IPS-15b (cell line): ENCODE results near the gene PLCB4.

Experiments used
- H3K27me3 ChIP-seq: one replicate; pipeline ENCODE4 v1.6.1; 2013; ENCODE audit warnings: low read length; ENCODE audit not compliant: control insufficient read depth, insufficient read depth
- H3K36me3 ChIP-seq: one replicate; pipeline ENCODE4 v1.6.1; 2013; ENCODE audit warnings: low read length; ENCODE audit not compliant: control insufficient read depth, insufficient read depth
- H3K4me1 ChIP-seq: one replicate; pipeline ENCODE4 v1.6.1; 2013; ENCODE audit warnings: mild to moderate bottlenecking, low read length; ENCODE audit not compliant: control insufficient read depth, insufficient read depth
- H3K4me3 ChIP-seq: one replicate; pipeline ENCODE4 v1.5.1; 2013; ENCODE audit warnings: low read depth, low read length
- H3K9ac ChIP-seq: one replicate; pipeline ENCODE4 v1.6.1; 2013; ENCODE audit warnings: low read depth, mild to moderate bottlenecking, low read length
- H3K9me3 ChIP-seq: one replicate; pipeline ENCODE4 v1.6.1; 2013; ENCODE audit warnings: mild to moderate bottlenecking, low read length; ENCODE audit not compliant: control insufficient read depth, insufficient read depth

Gene PLCB4

DNA sequence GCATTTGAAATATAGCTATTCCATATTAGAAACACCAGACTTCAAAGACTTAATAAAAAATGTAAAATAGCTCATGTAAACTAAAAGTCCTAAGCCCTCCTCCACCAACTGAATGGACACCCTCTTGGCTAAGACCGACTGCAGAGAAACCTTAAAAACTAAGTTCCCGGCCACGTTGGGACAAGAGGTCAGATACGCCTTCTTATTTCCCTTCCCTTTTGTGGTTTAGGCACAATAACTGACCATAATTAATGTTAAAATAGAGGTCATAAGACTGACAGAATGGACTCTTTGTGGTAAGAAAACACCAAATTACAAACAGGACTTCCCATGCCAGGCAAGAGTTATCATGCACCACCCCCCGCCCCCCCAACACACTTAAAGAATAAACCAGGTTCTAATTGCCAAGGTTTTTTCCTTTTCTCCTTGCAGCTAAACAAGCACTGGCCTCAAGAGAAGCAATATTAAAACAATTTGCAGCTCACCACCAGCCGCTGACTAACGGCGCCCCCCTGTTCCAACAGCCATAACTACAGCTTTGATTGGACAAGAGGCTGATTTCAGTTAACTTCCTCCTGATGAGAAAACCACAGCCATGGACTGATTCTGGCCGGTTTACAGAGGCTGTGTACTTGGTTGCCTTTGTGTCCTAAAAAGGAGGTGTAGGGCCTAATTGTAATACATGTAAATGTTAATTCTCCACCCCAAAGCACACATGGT is 434.8 kb downstream of the PLCB4 start:
- H3K9me3 ChIP-seq: no peaks in the 10 kb centered on the region
- H3K27me3 ChIP-seq: peaks cover 50% of the 10 kb centered on the region
- no peaks in the 10 kb centered on the region for H3K36me3 ChIP-seq
- no peak overlapping the region for H3K4me3 ChIP-seq
- no peaks in the 10 kb centered on the region for H3K4me1 ChIP-seq
- no peak overlapping the region for H3K9ac ChIP-seq

DNA sequence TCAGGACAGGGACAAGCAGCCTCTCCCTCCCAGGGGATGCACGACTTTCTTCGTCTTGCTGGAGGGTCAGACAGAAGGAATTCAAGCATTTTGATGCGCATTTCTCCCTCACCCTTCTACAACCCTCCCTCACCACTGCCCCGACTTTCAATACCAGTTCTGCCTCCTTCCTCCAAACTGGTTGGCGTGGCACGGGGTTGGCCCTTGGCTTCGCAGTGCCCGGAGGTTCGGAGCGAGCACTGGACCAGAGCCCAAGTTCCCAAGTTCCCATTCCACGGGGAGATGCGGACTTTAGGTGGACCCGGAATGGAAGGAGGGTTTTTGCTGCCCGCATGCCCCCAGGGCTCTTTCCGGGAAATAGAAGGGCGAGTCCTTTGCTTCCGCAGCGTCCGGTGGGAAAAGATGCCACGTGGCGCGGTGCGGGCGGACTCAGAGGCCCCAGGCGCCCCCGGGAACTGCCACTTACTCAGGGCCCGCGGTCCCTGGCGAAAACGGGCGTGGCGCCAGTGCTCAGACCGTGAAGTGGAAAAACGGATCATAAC is 437.5 kb downstream of the PLCB4 start:
- H3K27me3 ChIP-seq: peaks cover 77% of the 10 kb centered on the region
- no peak overlapping the region for H3K9ac ChIP-seq
- H3K36me3 ChIP-seq: no peaks in the 10 kb centered on the region
- H3K4me3 ChIP-seq: peak overlapping the region; percentile 38
- H3K9me3 ChIP-seq: no peaks in the 10 kb centered on the region
- no peaks in the 10 kb centered on the region for H3K4me1 ChIP-seq

DNA sequence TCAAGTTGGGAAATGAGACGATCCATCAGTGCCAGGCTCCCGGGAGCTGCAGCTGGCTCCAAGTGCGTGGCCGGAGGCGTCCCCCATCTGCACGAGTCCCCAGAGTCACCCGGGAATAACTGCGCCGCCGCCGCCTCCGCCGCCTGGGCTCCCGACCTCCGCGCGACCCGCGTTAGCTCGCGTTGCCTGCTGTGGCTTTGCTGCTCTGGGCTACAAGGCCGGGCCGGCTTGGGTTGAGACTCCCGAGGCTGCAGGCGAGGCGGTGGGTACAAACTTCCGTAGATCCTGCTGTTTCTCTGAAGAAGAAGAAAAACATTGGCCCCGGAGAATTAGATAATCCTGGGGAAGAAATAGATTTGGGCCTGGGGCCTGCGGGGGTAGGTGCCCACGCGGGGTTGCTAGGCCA is 438.1 kb downstream of the PLCB4 start:
- Histone ChIP-seq H3K27me3 (peaks cover 83% of the 10 kb centered on the region), H3K9ac (no peak overlapping the region), H3K36me3 (no peaks in the 10 kb centered on the region), H3K4me3 (peak overlapping the region; percentile 38), H3K4me1 (no peaks in the 10 kb centered on the region), H3K9me3 (no peaks in the 10 kb centered on the region)

DNA sequence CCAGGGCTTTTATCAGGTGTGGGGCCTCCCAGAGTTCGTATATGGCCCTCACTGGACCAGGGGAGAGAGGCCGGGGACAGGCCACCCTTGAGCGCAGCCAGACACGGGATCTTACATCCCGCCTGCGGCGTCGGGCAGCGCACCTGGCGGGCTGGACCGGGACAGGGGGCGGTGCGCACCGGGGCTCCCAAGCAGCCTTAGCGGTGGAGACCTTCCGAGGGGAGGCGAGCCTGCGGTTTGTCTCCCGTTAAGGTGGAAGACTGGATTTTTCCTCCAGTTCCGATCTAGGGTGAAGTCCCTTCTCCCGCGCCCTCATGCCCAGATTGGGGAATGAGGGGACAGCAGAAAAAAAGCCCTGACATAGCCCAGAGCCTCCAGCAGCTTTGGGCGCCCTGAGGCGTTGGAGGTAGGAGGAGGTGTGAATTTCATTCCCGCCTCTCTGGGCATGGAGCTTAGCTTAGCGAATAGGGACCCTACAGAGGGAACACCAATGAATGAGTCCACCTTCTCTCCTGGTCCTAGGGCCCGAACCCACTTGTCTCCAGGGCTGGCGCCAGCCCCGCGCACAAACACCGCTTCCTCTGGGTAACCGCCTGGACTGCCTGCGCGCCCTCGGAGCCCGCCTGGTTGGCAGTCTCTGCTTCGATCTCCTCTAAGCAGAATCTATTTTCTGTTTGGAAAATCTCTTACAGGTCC is 438.8 kb downstream of the PLCB4 start:
- Histone ChIP-seq H3K9me3 (no peaks in the 10 kb centered on the region), H3K4me1 (no peaks in the 10 kb centered on the region), H3K4me3 (peak overlapping the region; percentile 38), H3K9ac (no peak overlapping the region), H3K27me3 (peaks cover 91% of the 10 kb centered on the region), H3K36me3 (no peaks in the 10 kb centered on the region)

DNA sequence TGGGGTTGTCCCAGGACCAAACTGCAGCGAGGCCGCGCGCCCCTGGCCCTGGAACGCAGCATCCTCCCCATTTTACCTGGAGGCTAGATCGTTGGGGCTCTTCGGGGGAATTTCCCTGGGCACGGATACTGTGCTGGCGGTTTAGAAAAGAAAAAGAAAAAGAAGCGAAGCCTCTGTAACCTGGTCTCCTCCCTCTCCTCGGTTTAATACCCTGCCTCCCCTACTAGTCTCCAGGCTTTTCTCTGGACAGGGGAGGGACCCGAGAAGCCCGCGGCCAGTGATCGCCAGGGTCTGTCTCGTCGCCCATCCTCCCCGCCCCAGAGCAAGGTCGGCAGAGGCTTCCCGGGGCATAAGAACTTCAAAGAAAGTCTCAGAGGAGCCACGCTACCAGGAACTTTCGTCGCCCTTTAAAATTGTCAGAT is 439.4 kb downstream of the PLCB4 start:
- Histone ChIP-seq H3K9ac (no peak overlapping the region), H3K9me3 (no peaks in the 10 kb centered on the region), H3K4me3 (peak overlapping the region; percentile 38), H3K36me3 (no peaks in the 10 kb centered on the region), H3K4me1 (no peaks in the 10 kb centered on the region), H3K27me3 (peaks cover 94% of the 10 kb centered on the region)

DNA sequence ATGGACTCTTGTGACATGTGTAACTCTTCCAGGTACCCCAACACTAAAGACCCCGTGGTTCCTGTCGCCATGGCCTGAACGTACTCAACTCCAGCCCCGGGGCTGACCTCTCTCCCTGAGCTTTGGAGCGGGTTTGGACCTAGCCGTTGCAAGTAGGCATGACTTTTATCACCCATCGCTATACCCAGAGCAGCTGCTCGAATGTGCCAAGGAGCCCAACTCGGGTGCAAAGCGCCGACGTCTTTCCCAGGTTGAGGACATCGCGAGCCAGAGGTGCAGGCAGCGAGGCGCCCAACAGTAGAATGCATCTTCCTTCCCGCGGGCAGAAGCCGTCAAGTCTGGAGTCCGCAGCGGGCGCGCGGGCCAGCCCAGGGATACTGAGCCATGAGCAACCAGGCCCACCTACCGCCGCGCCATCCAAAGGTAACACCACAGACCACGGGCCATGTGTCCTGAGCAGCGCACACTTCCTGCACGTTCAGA is 439.9 kb downstream of the PLCB4 start:
- Histone ChIP-seq H3K4me3 (peak overlapping the region; percentile 38), H3K4me1 (no peaks in the 10 kb centered on the region), H3K36me3 (no peaks in the 10 kb centered on the region), H3K9me3 (no peaks in the 10 kb centered on the region), H3K9ac (no peak overlapping the region), H3K27me3 (peaks cover 96% of the 10 kb centered on the region)

DNA sequence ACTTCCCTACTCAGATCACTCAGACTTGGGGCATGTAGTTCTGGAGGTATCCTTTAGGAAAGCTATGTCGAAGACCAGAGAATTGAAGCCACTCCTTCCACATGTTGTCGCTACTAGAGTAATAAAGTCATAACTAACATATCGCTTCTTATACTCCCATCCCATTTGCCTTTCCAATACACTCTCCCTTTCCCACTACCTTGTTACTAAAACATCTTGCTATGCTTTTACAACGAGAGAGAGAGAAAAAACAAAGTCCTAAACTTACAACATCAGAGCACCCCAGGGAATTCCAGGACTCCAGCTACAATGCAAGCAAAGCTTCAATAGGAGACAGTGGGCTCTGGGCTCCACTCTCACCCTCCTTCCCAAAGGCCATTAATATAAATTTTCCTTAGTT is 440.4 kb downstream of the PLCB4 start:
- Histone ChIP-seq H3K4me1 (no peaks in the 10 kb centered on the region), H3K36me3 (no peaks in the 10 kb centered on the region), H3K9me3 (no peaks in the 10 kb centered on the region), H3K4me3 (peak overlapping the region; percentile 38), H3K9ac (no peak overlapping the region), H3K27me3 (peaks cover 98% of the 10 kb centered on the region)

DNA sequence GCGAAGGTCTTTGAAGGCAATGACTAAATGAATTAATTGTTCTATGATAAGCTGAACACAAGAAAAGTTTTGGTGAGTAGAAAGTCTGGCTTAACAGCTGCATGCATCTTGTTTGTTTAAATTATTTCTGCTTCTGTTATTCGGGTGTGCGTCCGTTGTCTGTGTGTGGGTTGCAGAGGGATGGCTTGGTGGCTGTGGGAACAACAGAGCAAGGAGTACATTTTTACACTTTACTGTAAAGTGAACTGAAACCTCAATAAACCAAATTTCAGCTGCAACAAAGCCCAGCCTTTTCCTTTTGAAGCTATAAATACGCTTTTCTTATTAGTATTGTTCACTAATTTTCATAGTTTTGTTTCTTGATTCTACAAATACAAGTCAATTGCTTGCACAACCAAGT is 442.0 kb downstream of the PLCB4 start:
- H3K9ac ChIP-seq: no peak overlapping the region
- no peaks in the 10 kb centered on the region for H3K9me3 ChIP-seq
- H3K4me1 ChIP-seq: peaks cover 7% of the 10 kb centered on the region
- H3K4me3 ChIP-seq: no peak overlapping the region
- H3K27me3 ChIP-seq: peaks cover 99% of the 10 kb centered on the region
- H3K36me3 ChIP-seq: no peaks in the 10 kb centered on the region

DNA sequence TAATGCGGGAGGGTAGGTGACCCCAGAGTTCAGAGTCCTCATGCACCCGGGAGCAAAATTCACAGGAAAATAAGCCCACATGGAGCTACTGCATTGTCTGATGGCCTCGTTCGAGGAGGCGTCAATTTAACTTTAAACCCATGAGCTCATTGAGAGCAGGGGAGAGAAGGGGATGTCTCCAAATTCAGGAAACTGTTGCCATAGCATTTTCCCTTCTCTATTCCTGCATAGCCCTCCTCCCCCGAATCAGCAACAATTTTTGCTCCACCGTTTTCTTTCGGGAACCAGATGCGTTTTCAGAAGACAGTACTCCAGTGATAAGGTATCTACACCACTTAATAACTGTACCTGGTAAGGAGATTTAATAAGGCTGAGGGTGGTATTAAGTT is 445.2 kb downstream of the PLCB4 start:
- Histone ChIP-seq H3K4me1 (peaks cover 18% of the 10 kb centered on the region), H3K36me3 (no peaks in the 10 kb centered on the region), H3K4me3 (peak overlapping the region; percentile 66), H3K27me3 (peaks cover 95% of the 10 kb centered on the region), H3K9me3 (no peaks in the 10 kb centered on the region), H3K9ac (no peak overlapping the region)

DNA sequence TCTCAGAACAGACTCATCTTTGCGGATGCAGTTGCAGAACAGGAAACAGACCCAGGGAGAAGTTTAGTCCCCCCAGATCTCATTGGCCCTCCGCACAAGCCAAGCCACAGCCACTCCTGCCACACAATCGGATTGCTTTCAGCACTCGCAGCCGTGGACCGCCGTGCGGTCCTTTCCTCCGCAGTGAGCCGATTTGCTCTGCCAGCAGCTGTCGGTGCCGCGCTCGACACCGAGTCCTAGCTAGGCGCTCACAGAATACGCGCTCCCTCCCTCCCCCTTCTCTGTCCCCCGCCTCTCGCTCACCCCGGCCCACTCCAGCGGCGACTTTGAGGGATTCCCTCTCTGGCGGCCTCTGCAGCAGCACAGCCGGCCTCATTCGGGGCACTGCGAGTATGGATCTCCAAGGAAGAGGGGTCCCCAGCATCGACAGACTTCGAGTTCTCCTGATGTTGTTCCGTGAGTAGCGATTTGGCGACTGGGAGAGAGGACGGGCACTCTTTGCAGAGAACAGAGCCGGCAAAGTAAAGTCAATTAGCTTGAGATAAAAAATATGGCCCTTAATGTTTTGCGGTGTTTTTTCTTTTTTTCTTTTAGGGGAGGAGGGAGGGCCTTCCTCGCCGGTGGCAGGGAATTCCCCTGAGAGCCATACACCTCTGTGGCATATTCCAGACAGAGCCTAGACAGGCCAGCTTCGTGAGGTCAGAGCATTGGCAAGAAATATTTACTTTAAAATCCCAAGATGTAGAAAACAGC is 445.8 kb downstream of the PLCB4 start, which contains the start of gene LAMP5:
Gene LAMP5, plus strand, starts transcription at position 130 of the 753 bp plus-strand sequence. Its CDS starts 263 bp downstream, at position 393.
- H3K27me3 ChIP-seq: peaks cover 95% of the 10 kb centered on the region
- peak within 1 kb of the TSS; percentile 66 for H3K4me3 ChIP-seq
- H3K4me1 ChIP-seq: peaks cover 21% of the 10 kb centered on the region
- H3K9ac ChIP-seq: no peak within 1 kb of the TSS
- H3K36me3 ChIP-seq: no peaks in the 10 kb centered on the region
- H3K9me3 ChIP-seq: no peaks in the 10 kb centered on the region

DNA sequence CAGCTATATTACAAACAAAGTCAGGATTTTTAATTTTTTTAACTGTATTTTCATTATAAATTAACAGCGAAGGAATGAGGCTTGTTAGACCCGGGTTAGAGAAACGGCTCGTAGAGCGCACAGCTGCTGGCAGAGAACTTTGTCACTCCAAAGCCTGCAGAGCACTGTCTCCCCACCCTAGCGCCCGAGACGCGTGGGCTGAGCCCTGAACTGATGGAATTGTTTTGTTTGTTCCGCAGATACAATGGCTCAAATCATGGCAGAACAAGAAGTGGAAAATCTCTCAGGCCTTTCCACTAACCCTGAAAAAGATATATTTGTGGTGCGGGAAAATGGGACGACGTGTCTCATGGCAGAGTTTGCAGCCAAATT is 446.3 kb downstream of the PLCB4 start:
- peaks cover 94% of the 10 kb centered on the region for H3K27me3 ChIP-seq
- peak overlapping the region; percentile 66 for H3K4me3 ChIP-seq

More for the DNA sequence above, 446.3 kb downstream of the PLCB4 start:
- H3K9me3 ChIP-seq: no peaks in the 10 kb centered on the region
- no peaks in the 10 kb centered on the region for H3K36me3 ChIP-seq
- H3K4me1 ChIP-seq: peaks cover 21% of the 10 kb centered on the region
- no peak overlapping the region for H3K9ac ChIP-seq
